ENCODE data around the gene TSPAN6. TPM values are rescaled to one million over a fixed set of nuclear protein-coding genes. Genes with fewer than 3 reads are reported as not detected.

Gene TSPAN6
- total and polyA plus RNA-seq, 2 of the 4 experiments (the other 2 are of a cell fraction), result 16.1 to 20.1 TPM

DNA sequence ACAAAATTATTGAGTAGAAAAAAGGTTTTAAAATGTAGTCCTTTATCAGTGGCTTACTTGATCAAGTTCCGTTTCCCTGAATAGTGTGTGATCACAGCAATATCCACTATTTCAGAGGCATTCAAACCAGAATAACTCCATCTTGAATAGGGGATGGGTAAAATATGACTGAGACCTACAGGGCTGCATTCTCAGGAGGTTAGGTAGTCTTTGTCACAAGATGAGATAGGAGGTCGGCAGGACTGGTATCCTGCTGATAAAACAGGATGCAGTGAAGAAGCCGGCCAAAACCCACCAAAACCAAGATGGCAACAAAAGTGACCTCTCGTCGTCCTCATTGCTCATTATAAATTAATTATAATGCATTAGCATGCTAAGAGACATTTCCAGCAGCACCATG lies 24.7 kb downstream of the TSPAN6 start:
- Histone ChIP-seq H3K9me3 (ENCODE audit: control insufficient read depth, insufficient read depth, low read length) (no peaks in the 10 kb centered on the region), H2BK120ac (ENCODE audit: low read depth, low read length) (no peak overlapping the region), H4K5ac (ENCODE audit: low read depth, low read length) (no peak overlapping the region), H3K4me3 (ENCODE audit: insufficient read depth, low read depth, low read length) (no peak overlapping the region), H3K27ac (ENCODE audit: insufficient read depth, low read length) (no peak overlapping the region), H2BK5ac (ENCODE audit: low read depth, low read length, poor library complexity, severe bottlenecking) (no peak overlapping the region), H2BK15ac (ENCODE audit: low read depth, low read length) (no peak overlapping the region), H3K27me3 (ENCODE audit: control insufficient read depth, insufficient read depth, low read length) (no peaks in the 10 kb centered on the region; the same call in 1 of the 2 replicates), H3K9me1 (ENCODE audit: insufficient read depth, low read length) (no peaks in the 10 kb centered on the region), H2AK9ac (replicated peaks; ENCODE audit: low read depth, low read length, poor library complexity) (no peak overlapping the region), H3K23ac (ENCODE audit: low read depth, low read length) (no peak overlapping the region), H3K14ac (replicated peaks; ENCODE audit: low read depth, low read length) (no peak overlapping the region), H4K8ac (ENCODE audit: low read depth in 2 of 2, low read length in 2 of 2) (no peak overlapping the region), H2BK20ac (ENCODE audit: low read depth, low read length) (no peak overlapping the region), H4K20me1 (ENCODE audit: insufficient read depth, low read length) (no peaks in the 10 kb centered on the region), H3K56ac (ENCODE audit: extremely low read depth, insufficient read depth, low read length) (no peak overlapping the region), H4K91ac (ENCODE audit: insufficient read depth, low read depth, low read length) (no peak overlapping the region), H3K4me2 (ENCODE audit: low read depth, low read length) (no peak overlapping the region), H3K4ac (ENCODE audit: low read depth, low read length) (no peak overlapping the region), H2AFZ (replicated peaks; ENCODE audit: low read length, poor library complexity) (no peak overlapping the region), H3K18ac (ENCODE audit: low read depth, low read length) (no peak overlapping the region), H3K9ac (ENCODE audit: low read depth, low read length) (no peak overlapping the region), H3K36me3 (ENCODE audit: control insufficient read depth, insufficient read depth, low read length) (no peaks in the 10 kb centered on the region), H3K79me1 (ENCODE audit: low read depth in 1 of 2, low read length in 2 of 2) (no peaks in the 10 kb centered on the region), H2AK5ac (ENCODE audit: low read depth, low read length) (no peak overlapping the region), H3K4me1 (ENCODE audit: control insufficient read depth, insufficient read depth, low read length) (no peaks in the 10 kb centered on the region)
- intact Hi-C loops (cut with micrococcal nuclease) (loop anchor here (10.0 kb wide), 1 partner anchor 97 kb away; no protein-coding TSS in a partner anchor), dilution Hi-C loops (cut with HindIII; ENCODE audit: low sequenced_read_pairs, unreplicated experiment) (no loop called here), in situ Hi-C loops (cut with MboI; ENCODE audit: low sequenced_read_pairs) (no loop called here)
- no TSS peak for BruUV-seq (replicated peaks)
- ChIA-PET POLR2A (ENCODE audit: unreplicated experiment) (no interaction called here), CTCF (no interaction called here)
- DNase-seq, result no peak
- no peak for ATAC-seq (ENCODE audit: low read depth)
- no CpG with 5 or more reads among the region's 5 CpGs for WGBS, 2 experiments (ENCODE audit: extremely low coverage in 2 of 2, insufficient read length in 1 of 2)
- TF ChIP-seq, protein P1, sequence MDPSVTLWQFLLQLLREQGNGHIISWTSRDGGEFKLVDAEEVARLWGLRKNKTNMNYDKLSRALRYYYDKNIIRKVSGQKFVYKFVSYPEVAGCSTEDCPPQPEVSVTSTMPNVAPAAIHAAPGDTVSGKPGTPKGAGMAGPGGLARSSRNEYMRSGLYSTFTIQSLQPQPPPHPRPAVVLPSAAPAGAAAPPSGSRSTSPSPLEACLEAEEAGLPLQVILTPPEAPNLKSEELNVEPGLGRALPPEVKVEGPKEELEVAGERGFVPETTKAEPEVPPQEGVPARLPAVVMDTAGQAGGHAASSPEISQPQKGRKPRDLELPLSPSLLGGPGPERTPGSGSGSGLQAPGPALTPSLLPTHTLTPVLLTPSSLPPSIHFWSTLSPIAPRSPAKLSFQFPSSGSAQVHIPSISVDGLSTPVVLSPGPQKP (IDR thresholded peaks at IDR 0.05; ENCODE audit: borderline replicate concordance, low read depth, low read length), result no peak
- TF ChIP-seq FOS (IDR thresholded peaks at IDR 0.05; ENCODE audit: low read depth, low read length) (no peak), BHLHE40 (IDR thresholded peaks at IDR 0.05; ENCODE audit: low read depth, low read length) (no peak), RAD21 (IDR thresholded peaks at IDR 0.05; ENCODE audit: low read length) (no peak), POLR2A (IDR thresholded peaks at IDR 0.05; ENCODE audit: low read depth, low read length) (no peak), SMC3 (IDR thresholded peaks at IDR 0.05; ENCODE audit: low read depth, low read length) (no peak), RCOR1 (IDR thresholded peaks at IDR 0.05; ENCODE audit: insufficient replicate concordance, low read length) (no peak), RFX5 (IDR thresholded peaks at IDR 0.05; ENCODE audit: low read depth, low read length) (no peak), MXI1 (IDR thresholded peaks at IDR 0.05; ENCODE audit: borderline replicate concordance, low read depth, low read length) (no peak)
- TF ChIP-seq, protein P2, sequence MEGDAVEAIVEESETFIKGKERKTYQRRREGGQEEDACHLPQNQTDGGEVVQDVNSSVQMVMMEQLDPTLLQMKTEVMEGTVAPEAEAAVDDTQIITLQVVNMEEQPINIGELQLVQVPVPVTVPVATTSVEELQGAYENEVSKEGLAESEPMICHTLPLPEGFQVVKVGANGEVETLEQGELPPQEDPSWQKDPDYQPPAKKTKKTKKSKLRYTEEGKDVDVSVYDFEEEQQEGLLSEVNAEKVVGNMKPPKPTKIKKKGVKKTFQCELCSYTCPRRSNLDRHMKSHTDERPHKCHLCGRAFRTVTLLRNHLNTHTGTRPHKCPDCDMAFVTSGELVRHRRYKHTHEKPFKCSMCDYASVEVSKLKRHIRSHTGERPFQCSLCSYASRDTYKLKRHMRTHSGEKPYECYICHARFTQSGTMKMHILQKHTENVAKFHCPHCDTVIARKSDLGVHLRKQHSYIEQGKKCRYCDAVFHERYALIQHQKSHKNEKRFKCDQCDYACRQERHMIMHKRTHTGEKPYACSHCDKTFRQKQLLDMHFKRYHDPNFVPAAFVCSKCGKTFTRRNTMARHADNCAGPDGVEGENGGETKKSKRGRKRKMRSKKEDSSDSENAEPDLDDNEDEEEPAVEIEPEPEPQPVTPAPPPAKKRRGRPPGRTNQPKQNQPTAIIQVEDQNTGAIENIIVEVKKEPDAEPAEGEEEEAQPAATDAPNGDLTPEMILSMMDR (conservative IDR thresholded peaks at IDR 0.05; ENCODE audit: low read depth, low read length), result no peak
- TF ChIP-seq, protein P3, sequence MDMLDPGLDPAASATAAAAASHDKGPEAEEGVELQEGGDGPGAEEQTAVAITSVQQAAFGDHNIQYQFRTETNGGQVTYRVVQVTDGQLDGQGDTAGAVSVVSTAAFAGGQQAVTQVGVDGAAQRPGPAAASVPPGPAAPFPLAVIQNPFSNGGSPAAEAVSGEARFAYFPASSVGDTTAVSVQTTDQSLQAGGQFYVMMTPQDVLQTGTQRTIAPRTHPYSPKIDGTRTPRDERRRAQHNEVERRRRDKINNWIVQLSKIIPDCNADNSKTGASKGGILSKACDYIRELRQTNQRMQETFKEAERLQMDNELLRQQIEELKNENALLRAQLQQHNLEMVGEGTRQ (IDR thresholded peaks at IDR 0.05; ENCODE audit: low read depth, low read length), result no peak

All from IMR-90 (cell line).